ENCODE results near the gene PARD6G.

DNA sequence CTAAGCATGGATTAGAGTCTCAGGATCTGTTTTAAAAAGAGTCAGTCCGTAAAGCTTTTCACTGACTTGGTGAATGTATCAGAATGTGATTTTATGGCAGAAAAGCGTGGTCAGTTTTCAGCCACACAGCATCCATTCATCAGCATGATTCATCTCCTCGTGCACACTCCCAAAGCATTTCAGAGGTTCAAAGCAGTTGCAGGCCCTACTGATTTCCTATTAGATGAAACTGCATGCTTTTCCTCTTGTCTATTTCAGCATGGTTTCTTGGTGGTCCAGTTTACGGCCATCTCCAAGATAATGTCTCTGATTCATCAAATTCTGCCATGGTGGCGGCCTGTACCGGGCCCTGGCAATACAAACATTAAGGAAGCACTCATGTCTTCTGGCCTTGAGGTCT, 4.8 kb upstream of the PARD6G start:
- TF ChIP-seq, protein P1, sequence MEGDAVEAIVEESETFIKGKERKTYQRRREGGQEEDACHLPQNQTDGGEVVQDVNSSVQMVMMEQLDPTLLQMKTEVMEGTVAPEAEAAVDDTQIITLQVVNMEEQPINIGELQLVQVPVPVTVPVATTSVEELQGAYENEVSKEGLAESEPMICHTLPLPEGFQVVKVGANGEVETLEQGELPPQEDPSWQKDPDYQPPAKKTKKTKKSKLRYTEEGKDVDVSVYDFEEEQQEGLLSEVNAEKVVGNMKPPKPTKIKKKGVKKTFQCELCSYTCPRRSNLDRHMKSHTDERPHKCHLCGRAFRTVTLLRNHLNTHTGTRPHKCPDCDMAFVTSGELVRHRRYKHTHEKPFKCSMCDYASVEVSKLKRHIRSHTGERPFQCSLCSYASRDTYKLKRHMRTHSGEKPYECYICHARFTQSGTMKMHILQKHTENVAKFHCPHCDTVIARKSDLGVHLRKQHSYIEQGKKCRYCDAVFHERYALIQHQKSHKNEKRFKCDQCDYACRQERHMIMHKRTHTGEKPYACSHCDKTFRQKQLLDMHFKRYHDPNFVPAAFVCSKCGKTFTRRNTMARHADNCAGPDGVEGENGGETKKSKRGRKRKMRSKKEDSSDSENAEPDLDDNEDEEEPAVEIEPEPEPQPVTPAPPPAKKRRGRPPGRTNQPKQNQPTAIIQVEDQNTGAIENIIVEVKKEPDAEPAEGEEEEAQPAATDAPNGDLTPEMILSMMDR (IDR thresholded peaks at IDR 0.05): no peak
- TF ChIP-seq POLR2AphosphoS5 (IDR thresholded peaks at IDR 0.05): no peak
- no peak for TF ChIP-seq POLR2A (IDR thresholded peaks at IDR 0.05)

Data from upper lobe of left lung (tissue), 4 donors.